C1 segment of cervical spinal cord (tissue), 14 donors: Measurements from ENCODE around the gene NAA50.

Experiments used
- DNase-seq, 14 donors: peaks; one replicate each; lab custom pipeline; 2025; lab: John Stamatoyannopoulos, UW

Gene NAA50

GRCh38 chr3:113690482-113690881, 55.6 kb downstream of the NAA50 start:
- no peak for DNase-seq

DNA sequence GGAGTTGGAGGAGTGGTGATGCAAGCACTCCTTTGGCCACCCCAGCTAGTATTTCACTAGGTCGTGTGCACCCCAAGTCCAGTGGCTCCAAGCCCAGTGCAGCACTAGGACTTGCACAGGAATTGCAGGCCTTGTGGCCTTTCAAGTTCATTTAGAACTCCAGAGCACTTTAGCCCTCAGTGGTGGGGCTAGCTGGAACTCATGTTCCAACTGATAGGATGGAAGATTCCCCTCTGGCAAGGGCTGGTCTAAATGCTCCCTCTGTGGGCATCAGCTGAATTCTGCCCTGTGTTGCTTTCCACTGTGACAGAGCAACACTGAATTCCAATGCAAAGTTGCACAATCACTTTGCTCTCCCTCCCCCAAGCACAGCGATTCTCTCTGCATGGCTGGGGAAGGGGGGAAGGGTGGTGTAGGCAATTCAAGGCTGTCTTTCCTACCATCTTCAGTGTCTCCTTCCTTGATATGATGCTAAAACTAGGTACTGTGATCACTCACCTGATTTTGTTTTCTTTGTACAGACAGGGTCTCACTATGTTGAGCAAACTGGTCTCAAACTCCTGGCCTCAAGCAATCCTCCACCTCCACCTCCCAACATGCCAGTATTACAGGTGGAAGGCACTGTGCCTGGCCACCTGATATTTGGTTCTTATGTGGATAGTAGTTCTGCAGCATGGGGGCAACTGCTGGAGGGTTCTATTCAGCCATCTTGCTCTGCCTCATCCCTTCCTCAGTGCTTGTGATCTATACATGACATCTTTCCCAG, 59.9 kb downstream of the NAA50 start:
- no peak for DNase-seq

DNA sequence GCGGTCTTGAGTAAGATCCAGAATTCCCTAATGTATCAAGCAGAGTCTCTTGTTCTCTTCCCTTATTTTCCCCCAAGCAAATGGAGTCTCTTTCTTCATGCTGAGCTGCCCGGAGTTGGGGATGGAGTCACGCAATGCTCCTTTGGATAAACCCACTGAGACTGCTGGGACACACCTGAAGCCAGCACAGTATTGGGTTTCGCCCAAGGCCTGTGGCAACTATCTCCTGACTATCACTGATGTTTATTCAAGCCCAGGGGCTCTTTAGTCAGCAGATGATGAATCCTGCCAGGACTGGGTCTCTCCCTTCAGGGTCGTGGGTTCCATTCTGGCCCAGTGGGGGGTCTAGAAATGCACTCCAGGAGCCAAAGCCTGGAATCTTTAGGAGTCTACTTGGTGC, 60.9 kb downstream of the NAA50 start:
- DNase-seq: no peak

- DNase-seq: no peak
Observed at GRCh38 chr3:113684271-113684819, 61.7 kb downstream of the NAA50 start.

GRCh38 chr3:113678773-113679172, 67.3 kb downstream of the NAA50 start:
- DNase-seq: no peak

DNA sequence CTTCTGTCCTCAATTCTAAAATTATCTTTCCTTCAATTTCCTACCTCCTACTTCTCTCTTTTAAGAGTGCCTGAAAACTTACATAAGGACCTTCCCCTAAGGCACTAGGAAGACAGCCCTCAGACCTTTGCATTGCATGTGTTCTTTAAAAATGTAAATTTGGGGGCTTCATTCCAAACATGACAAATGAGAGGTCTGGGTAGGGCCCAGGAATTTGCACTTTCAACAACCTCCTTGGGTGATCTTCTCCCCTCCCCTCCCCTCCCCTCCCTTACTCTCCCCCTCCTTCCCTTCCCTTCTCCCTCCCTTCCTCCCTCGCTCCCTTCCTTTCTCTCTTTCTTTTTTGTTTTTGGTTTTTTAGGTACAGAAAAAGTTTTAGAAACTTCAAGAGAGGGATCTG, 68.3 kb downstream of the NAA50 start:
- DNase-seq: no peak

DNA sequence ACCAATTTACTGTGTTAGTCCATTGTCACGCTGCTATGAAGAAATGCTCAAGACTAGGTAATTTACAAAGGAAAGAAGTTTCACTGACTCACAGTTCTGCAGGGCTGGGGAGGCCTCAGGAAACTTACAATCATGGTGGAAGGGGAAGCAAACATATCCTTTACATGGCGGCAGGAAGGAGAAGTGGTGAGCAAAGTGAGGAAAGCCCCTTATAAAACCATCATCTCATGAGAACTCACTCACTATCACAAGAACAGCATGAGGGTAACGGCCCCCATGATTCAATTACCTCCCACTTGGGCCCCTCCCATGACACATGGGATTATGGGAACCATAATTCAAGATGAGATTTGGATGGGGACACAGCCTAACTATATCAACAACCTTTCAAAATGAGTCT, 69.8 kb downstream of the NAA50 start:
- DNase-seq: no peak

- DNase-seq: no peak
Observed at GRCh38 chr3:113673593-113673992, 72.5 kb downstream of the NAA50 start.

DNA sequence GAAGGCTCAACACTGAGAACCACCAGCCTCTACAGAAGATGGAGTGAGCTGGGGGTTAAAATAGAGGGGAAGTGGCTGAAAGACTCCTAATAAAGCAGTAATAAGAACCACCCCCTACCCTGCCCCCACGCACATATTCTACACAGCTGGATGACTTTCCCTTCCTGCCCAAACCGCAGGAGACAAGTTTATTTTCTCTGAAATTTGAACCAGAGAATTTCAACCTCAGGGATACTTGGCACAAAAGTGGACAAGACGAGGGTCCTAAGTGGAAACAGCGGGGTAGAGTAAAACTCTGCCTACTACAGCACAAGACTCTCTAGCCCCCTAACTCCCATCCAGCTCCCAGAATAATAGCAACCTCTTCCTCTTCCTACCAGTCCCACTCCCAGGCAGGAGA, 78.0 kb downstream of the NAA50 start:
- no peak for DNase-seq
